Measurements from ENCODE around the gene LGALS3BP. TPM values are rescaled to one million over a fixed set of nuclear protein-coding genes. Genes with fewer than 3 reads are reported as not detected.

Gene LGALS3BP
- total and polyA plus RNA-seq, 2 of the 13 experiments (the other 11 are each of a cell fraction or from before 2014, with no cell fraction given) = 137 to 332 TPM

- no peak; the same call in 1 of the 2 replicates for TF ChIP-seq ZNF124 (CRISPR knock-in tag; IDR thresholded peaks at IDR 0.05)
- no peak for TF ChIP-seq PTBP1 (IDR thresholded peaks at IDR 0.05; ENCODE audit: low read depth, low read length, poor library complexity, severe bottlenecking)
- no peak for TF ChIP-seq ZNF878 (CRISPR knock-in tag; IDR thresholded peaks at IDR 0.05)
- no peak for TF ChIP-seq ZNF780A (CRISPR knock-in tag; IDR thresholded peaks at IDR 0.05)
- 0 out of 2 replicates have a peak, but pooled peaks have one; percentile 20 for TF ChIP-seq DRAP1 (CRISPR knock-in tag; IDR thresholded peaks at IDR 0.05)
- TF ChIP-seq ZNF512B (CRISPR knock-in tag; IDR thresholded peaks at IDR 0.05; ENCODE audit: borderline replicate concordance) = peak; percentile 43; the same call in 1 of the 2 replicates
- 0 out of 2 replicates have a peak, but pooled peaks have one; percentile 47 for TF ChIP-seq SMAD1 (CRISPR knock-in tag; IDR thresholded peaks at IDR 0.05; ENCODE audit: borderline replicate concordance, low read depth)
- TF ChIP-seq ZNF713 (CRISPR knock-in tag; IDR thresholded peaks at IDR 0.05) = 0 out of 2 replicates have a peak, but pooled peaks have one; percentile 31
- 0 out of 2 replicates have a peak, but pooled peaks have one; percentile 17 for TF ChIP-seq IRF2 (CRISPR knock-in tag; IDR thresholded peaks at IDR 0.05)
- TF ChIP-seq ZNF501 (CRISPR knock-in tag; IDR thresholded peaks at IDR 0.05) = no peak; the same call in none of the 2 replicates
- TF ChIP-seq ZNF83 (CRISPR knock-in tag; IDR thresholded peaks at IDR 0.05; ENCODE audit: borderline replicate concordance) = 0 out of 2 replicates have a peak, but pooled peaks have one; percentile 39
- TF ChIP-seq POLR2AphosphoS5 (IDR thresholded peaks at IDR 0.05; ENCODE audit: low read depth, low read length) = 0 out of 2 replicates have a peak, but pooled peaks have one; percentile 46
- TF ChIP-seq TFAP4 (IDR thresholded peaks at IDR 0.05; ENCODE audit: borderline replicate concordance, low read depth) = 0 out of 2 replicates have a peak, but pooled peaks have one; percentile 31
- no peak for TF ChIP-seq SP1 (IDR thresholded peaks at IDR 0.05)
- TF ChIP-seq SP1 (CRISPR knock-in tag; IDR thresholded peaks at IDR 0.05) = no peak
- TF ChIP-seq ZNF687 (CRISPR knock-in tag; IDR thresholded peaks at IDR 0.05) = peak; percentile 77
- 0 out of 2 replicates have a peak, but pooled peaks have one; percentile 46 for TF ChIP-seq ZNF317 (CRISPR knock-in tag; IDR thresholded peaks at IDR 0.05)
- TF ChIP-seq ZFP91 (CRISPR knock-in tag; IDR thresholded peaks at IDR 0.05; ENCODE audit: borderline replicate concordance) = peak; percentile 42; the same call in 1 of the 2 replicates
These were observed 53.8 kb downstream of the LGALS3BP start (continued) for GRCh38 chr17:78925662-78926555.

Data from HepG2 (cell line).